Retinal pigment epithelial cell (primary cell): Measurements from ENCODE around the gene PEMT.

Experiments used
- DNase-seq: peaks from one replicate; pipeline ENCODE4 v3.0.0-alpha.2; 2010; ENCODE audit warnings: low read depth
- H3K4me3 ChIP-seq: 2 replicates; pipeline ENCODE4 v1.5.1; 2011; ENCODE audit warnings: mild to moderate bottlenecking, low read length, control low read depth, moderate library complexity
- TF ChIP-seq, protein P1 (sequence below): conservative IDR thresholded peaks from 2 replicates; pipeline ENCODE4 v1.5.1; 2011; ENCODE audit warnings: low read depth, low read length, control low read depth, inconsistent platforms

PEMT gene

DNA sequence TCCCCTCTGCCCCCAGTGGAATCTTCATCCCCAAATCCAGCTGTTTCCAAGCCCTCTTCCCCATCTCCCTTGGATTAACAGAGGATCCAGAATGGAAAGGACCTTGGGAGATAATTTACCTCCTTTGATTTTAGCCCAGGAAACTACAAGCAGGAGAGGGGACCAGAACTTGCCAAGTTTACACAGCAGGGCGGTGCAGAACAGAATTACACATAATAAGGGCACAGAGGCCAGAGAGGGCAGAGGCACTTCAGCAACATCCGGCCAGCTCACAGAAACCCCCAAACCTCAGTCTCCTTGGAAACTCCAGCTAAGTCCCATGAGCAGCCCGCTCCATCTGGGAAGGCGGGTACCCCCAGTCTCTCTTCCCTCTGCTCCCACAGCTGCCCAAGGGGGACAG, 27.2 kb downstream of the PEMT start:
- DNase-seq: no peak
- TF ChIP-seq, protein P1, sequence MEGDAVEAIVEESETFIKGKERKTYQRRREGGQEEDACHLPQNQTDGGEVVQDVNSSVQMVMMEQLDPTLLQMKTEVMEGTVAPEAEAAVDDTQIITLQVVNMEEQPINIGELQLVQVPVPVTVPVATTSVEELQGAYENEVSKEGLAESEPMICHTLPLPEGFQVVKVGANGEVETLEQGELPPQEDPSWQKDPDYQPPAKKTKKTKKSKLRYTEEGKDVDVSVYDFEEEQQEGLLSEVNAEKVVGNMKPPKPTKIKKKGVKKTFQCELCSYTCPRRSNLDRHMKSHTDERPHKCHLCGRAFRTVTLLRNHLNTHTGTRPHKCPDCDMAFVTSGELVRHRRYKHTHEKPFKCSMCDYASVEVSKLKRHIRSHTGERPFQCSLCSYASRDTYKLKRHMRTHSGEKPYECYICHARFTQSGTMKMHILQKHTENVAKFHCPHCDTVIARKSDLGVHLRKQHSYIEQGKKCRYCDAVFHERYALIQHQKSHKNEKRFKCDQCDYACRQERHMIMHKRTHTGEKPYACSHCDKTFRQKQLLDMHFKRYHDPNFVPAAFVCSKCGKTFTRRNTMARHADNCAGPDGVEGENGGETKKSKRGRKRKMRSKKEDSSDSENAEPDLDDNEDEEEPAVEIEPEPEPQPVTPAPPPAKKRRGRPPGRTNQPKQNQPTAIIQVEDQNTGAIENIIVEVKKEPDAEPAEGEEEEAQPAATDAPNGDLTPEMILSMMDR: no peak

DNA sequence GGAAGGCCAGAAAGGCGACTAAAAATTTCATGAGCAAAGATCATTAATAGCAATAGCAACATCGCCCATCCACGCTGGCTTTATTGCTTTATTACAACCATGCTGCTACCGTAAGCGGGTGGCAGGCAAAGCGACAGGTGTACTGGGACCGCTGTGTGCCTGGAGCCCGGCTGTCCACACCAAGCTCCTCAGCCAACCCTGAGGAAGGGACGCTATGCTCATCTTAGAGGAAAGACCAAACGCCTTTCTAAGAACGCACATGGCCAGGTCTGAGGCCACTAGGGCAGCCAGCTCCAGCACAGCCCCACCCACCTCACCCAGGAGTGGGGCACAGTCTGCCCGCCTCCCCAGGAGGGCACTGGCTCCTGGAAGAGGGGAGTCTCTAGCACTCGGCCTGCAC, 28.0 kb downstream of the PEMT start:
- H3K4me3 ChIP-seq: no peak overlapping the region
- DNase-seq: no peak
- TF ChIP-seq, protein P1: no peak

More for the DNA sequence above, 27.2 kb downstream of the PEMT start:
- H3K4me3 ChIP-seq: no peak overlapping the region

DNA sequence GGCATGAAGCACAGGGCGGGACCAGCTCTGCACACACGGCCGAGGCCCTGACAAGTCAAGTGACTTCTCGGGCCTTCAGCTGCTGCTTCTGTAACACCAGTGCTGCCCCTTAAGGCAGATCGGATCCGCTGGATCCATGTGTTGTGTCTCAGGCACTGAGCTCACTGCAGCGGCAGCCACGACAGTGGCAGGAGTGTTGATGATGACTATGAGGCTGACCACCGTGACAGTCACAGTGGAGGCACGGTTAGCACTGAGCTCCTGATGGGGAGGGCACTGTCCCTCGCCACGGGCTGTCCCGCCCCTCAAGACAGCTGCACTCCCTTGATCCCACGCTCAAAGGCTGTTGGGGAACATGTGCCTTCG, 29.4 kb downstream of the PEMT start:
- no peak overlapping the region for H3K4me3 ChIP-seq
- TF ChIP-seq, protein P1: no peak
- no peak for DNase-seq

DNA sequence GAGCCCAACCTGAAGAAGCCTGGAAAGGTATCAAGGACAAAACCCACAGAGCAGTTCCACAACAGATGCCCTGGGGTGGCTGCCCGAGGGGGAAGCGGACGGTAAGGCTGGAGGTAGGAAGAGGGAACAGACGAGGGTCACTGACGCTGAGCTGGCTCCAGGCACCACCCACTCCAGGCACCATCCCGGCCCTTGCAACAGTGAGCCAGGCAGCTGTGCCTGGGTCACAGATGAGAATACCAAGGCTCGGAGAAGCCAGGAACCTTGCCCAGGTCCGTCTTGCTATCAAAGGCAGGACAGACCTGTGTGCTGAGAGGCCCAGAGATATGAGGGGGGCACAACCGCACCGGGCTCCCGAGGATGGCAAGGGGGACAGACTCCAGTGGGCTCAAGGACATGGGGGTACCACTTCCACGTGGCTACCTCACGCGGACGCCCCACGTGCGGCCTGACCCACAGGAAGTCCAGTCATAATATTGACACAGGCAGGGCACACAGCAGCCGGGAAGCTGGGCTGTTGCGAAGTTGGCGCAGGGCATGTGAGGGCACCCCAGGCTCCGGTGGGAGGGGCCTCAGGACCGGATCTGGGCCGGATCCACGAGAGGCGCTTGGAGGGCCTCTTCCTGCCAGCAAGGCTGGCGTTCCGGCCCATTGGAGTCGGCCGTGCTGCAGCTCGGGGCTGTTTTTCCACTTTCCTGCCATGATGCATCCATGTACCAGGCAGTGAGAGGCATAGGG, 29.9 kb downstream of the PEMT start:
- no peak overlapping the region for H3K4me3 ChIP-seq
- no peak for DNase-seq
- TF ChIP-seq, protein P1: no peak

DNA sequence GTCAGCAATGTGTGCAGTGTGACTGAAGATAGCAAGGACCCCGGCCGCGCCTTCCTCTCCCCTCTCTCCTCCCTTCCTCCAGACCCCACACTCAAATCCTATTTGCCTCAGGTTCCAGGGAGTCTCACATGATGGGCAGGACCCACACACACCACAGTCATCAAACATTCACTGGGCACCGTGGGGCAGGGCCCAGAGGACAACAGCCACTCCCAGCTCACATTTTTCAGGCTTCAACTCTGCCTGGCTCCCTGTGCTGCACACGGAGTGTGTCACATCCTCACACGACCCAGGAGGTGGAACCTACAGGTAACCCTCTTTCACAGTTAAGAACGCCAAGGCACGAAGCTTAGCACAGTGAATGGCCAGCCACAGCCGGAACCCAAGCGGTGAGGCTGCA, 30.5 kb downstream of the PEMT start:
- no peak for DNase-seq
- TF ChIP-seq, protein P1: no peak
- H3K4me3 ChIP-seq: no peak overlapping the region

DNA sequence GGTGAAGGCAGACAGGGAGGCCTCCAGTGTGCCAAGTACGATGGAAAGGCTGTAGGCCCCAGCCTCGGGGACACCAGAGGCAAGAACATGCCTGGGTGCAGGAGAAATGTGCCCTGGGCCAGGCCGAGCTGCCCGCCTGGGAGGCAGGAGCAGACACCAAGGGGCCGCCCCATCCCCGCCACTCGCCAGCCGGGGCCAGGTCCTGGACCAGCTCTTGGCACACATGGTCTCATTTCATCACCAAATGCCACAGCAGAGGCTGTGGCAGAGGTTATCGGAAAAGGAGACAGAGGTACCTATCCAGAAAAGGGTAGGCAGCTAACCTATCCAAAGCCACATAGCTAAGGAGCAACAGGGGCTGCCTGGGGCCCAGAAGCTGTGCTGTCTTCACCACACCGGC, 31.3 kb downstream of the PEMT start:
- H3K4me3 ChIP-seq: no peak overlapping the region
- DNase-seq: no peak
- TF ChIP-seq, protein P1: no peak

DNA sequence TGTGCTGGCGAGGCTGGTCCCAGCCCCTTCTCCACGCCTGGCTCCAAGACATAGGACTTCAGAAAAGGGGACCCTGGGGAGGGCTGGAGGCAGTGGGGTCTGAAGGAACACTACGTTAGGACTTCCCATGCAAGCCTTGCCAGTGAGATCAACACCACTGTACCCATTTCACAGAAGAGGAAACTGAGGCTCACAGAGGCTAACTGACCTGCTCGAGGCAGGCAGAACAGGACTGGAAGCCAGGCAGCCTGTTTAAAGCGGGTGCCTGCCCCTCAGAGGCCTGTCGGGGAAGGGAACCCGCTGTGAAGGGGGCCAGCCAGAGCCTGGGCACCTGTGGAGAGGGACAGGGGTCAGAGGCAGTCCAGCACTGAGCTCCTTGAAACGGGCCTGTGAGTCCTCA, 32.3 kb downstream of the PEMT start:
- DNase-seq: no peak
- no peak overlapping the region for H3K4me3 ChIP-seq
- TF ChIP-seq, protein P1: no peak
